Fibroblast of lung (primary cell): ENCODE data around the gene C20orf144. TPM values are rescaled to one million over a fixed set of nuclear protein-coding genes. Genes with fewer than 3 reads are reported as not detected.

Source experiments
- DNase-seq, 2 donors: peaks; one replicate each; pipeline versions ENCODE4 v3.0.0 to v3.0.0-alpha.2; 2010; ENCODE audit warnings: low read depth in 2 of 2
- H2AFZ ChIP-seq: 2 replicates; pipeline ENCODE4 v1.5.1; 2012; ENCODE audit warnings: low read length, control low read depth, inconsistent platforms
- H3K27ac ChIP-seq: 2 replicates; pipeline ENCODE4 v1.5.1; 2011; ENCODE audit warnings: low read length, control low read depth; ENCODE audit not compliant: insufficient read depth
- H3K27me3 ChIP-seq: 2 replicates; pipeline ENCODE4 v1.5.1; 2011; ENCODE audit warnings: mild to moderate bottlenecking, low read length; ENCODE audit not compliant: control insufficient read depth, insufficient read depth
- H3K36me3 ChIP-seq: 2 replicates; pipeline ENCODE4 v1.5.1; 2011; ENCODE audit warnings: low read length; ENCODE audit not compliant: control insufficient read depth, insufficient read depth
- H3K4me1 ChIP-seq: 2 replicates; pipeline ENCODE4 v1.5.1; 2011; ENCODE audit warnings: low read length; ENCODE audit not compliant: control insufficient read depth, insufficient read depth; ENCODE audit errors: extremely low read depth
- H3K4me2 ChIP-seq: 2 replicates; pipeline ENCODE4 v1.5.1; 2011; ENCODE audit warnings: low read length, control low read depth; ENCODE audit not compliant: insufficient read depth; ENCODE audit errors: extremely low read depth
- H3K4me3 ChIP-seq, 4 experiments: fragments of 200-600 bp in 1 of 4; sonication (generic) in 1 of 4; replicated peaks in 1 of 4; 2 replicates each; pipeline ENCODE4 v1.5.1; 2011 to 2016; ENCODE audit warnings: low read length in 4 of 4, low read depth in 3 of 4, mild to moderate bottlenecking in 3 of 4, control low read depth in 2 of 4, inconsistent platforms in 1 of 4, mixed read lengths in 1 of 4; ENCODE audit not compliant: insufficient read depth in 1 of 4; ENCODE audit errors: control extremely low read depth in 1 of 4
- H3K79me2 ChIP-seq: 2 replicates; pipeline ENCODE4 v1.5.1; 2012; ENCODE audit warnings: mild to moderate bottlenecking, low read length, inconsistent platforms; ENCODE audit not compliant: control insufficient read depth, insufficient read depth
- H3K9ac ChIP-seq: 2 replicates; pipeline ENCODE4 v1.5.1; 2011; ENCODE audit warnings: mild to moderate bottlenecking, low read length, control low read depth; ENCODE audit not compliant: insufficient read depth
- H3K9me3 ChIP-seq: 2 replicates; pipeline ENCODE4 v1.5.1; 2012; ENCODE audit warnings: low read depth, low read length; ENCODE audit not compliant: control insufficient read depth, insufficient read depth
- H4K20me1 ChIP-seq: 2 replicates; pipeline ENCODE4 v1.5.1; 2011; ENCODE audit warnings: low read length; ENCODE audit not compliant: control insufficient read depth, insufficient read depth; ENCODE audit errors: extremely low read depth
- CTCF ChIP-seq, 2 donors: IDR thresholded peaks in 1 of 2; conservative IDR thresholded peaks in 1 of 2; 1 replicate in 1 of 2; 2 replicates in 1 of 2; pipeline ENCODE4 v1.5.1; 2011 to 2012; ENCODE audit warnings: low read length in 2 of 2, control low read depth in 1 of 2, inconsistent platforms in 1 of 2, low read depth in 1 of 2, mild to moderate bottlenecking in 1 of 2
- EZH2 ChIP-seq: IDR thresholded peaks from 2 replicates; pipeline ENCODE4 v1.5.1; 2012; ENCODE audit warnings: low read length, control low read depth, mild to moderate bottlenecking; ENCODE audit errors: missing control alignments
- polyA plus RNA-seq, 2 donors: library from polyadenylated mRNA; depleted of rRNA in 1 of 2; stranded (reverse) in 1 of 2; unstranded in 1 of 2; fragments of >200 nt; gene quantifications; 2 replicates each; pipeline ENCODE4 v1.2.1, GENCODE V29; 2011 to 2012; ENCODE audit warnings: missing spikeins in 1 of 2
- total RNA-seq: library from RNA; depleted of rRNA; stranded (reverse); fragments of >200 nt; gene quantifications from 2 replicates; pipeline ENCODE4 v1.2.1, GENCODE V29; 2014

The C20orf144 gene
- total and polyA plus RNA-seq, 2 donors (not counting 1 experiment from before 2014, with no cell fraction given) = 0.10 to 0.17 TPM

GRCh38 chr20:33693741-33694638 is 31.9 kb downstream of the C20orf144 start:
- TF ChIP-seq EZH2 = no peak
- TF ChIP-seq CTCF (conservative IDR thresholded peaks at IDR 0.05 in 1 of 2, IDR thresholded peaks at IDR 0.05 in 1 of 2; ENCODE audit: low read depth in 1 of 2, low read length in 2 of 2) = no peak
- no peaks in the 10 kb centered on the region for H3K9me3 ChIP-seq
- H3K27ac ChIP-seq = no peak overlapping the region

GRCh38 chr20:33694639-33695012 is 32.5 kb downstream of the C20orf144 start:
- no peaks in the 10 kb centered on the region for H3K4me1 ChIP-seq
- H3K4me2 ChIP-seq = no peak overlapping the region
- H3K79me2 ChIP-seq = no peaks in the 10 kb centered on the region
- no peak overlapping the region for H2AFZ ChIP-seq
- no peaks in the 10 kb centered on the region for H3K27me3 ChIP-seq
- H3K27ac ChIP-seq = no peak overlapping the region
- no peak overlapping the region for H3K4me3 ChIP-seq
- H3K9me3 ChIP-seq = no peaks in the 10 kb centered on the region
- H3K9ac ChIP-seq = no peak overlapping the region
- no peaks in the 10 kb centered on the region for H3K36me3 ChIP-seq
- no peak for DNase-seq
- H4K20me1 ChIP-seq = no peaks in the 10 kb centered on the region
- no peak for TF ChIP-seq EZH2
- TF ChIP-seq CTCF (conservative IDR thresholded peaks at IDR 0.05 in 1 of 2, IDR thresholded peaks at IDR 0.05 in 1 of 2; ENCODE audit: low read depth in 1 of 2, low read length in 2 of 2) = no peak

More at GRCh38 chr20:33693741-33694638, 31.9 kb downstream of the C20orf144 start:
- H3K79me2 ChIP-seq = no peaks in the 10 kb centered on the region
- H2AFZ ChIP-seq = no peak overlapping the region
- H3K27me3 ChIP-seq = no peaks in the 10 kb centered on the region
- H3K9ac ChIP-seq = no peak overlapping the region
- H4K20me1 ChIP-seq = no peaks in the 10 kb centered on the region
- DNase-seq = no peak
- H3K36me3 ChIP-seq = no peaks in the 10 kb centered on the region
- H3K4me3 ChIP-seq = no peak overlapping the region
- no peak overlapping the region for H3K4me2 ChIP-seq
- no peaks in the 10 kb centered on the region for H3K4me1 ChIP-seq

GRCh38 chr20:33696448-33696847 is 34.3 kb downstream of the C20orf144 start:
- no peak overlapping the region for H3K9ac ChIP-seq

More at GRCh38 chr20:33696448-33696847, 34.3 kb downstream of the C20orf144 start:
- no peaks in the 10 kb centered on the region for H3K4me1 ChIP-seq
- no peaks in the 10 kb centered on the region for H4K20me1 ChIP-seq
- H3K4me3 ChIP-seq = no peak overlapping the region
- no peaks in the 10 kb centered on the region for H3K9me3 ChIP-seq
- TF ChIP-seq CTCF (conservative IDR thresholded peaks at IDR 0.05 in 1 of 2, IDR thresholded peaks at IDR 0.05 in 1 of 2; ENCODE audit: low read depth in 1 of 2, low read length in 2 of 2) (no peak), EZH2 (no peak)
- no peaks in the 10 kb centered on the region for H3K36me3 ChIP-seq
- no peaks in the 10 kb centered on the region for H3K27me3 ChIP-seq
- H2AFZ ChIP-seq = no peak overlapping the region
- H3K4me2 ChIP-seq = no peak overlapping the region
- no peak overlapping the region for H3K27ac ChIP-seq
- H3K79me2 ChIP-seq = no peaks in the 10 kb centered on the region
- DNase-seq = no peak
